GM19463 (cell line): ENCODE data around the gene RUNDC3A.
"Not testable (repeated sequence)": the region's sequence is repeated elsewhere in the genome, so short reads cannot be mapped to it uniquely, and the experiment has no call there.

Source experiments
- ATAC-seq: cut with Tn5 transposase; IDR thresholded peaks from one replicate; pipeline ENCODE4 v1.9.1; 2021; ENCODE audit warnings: mild to moderate bottlenecking, moderate library complexity; ENCODE audit not compliant: unreplicated experiment

Gene RUNDC3A

DNA sequence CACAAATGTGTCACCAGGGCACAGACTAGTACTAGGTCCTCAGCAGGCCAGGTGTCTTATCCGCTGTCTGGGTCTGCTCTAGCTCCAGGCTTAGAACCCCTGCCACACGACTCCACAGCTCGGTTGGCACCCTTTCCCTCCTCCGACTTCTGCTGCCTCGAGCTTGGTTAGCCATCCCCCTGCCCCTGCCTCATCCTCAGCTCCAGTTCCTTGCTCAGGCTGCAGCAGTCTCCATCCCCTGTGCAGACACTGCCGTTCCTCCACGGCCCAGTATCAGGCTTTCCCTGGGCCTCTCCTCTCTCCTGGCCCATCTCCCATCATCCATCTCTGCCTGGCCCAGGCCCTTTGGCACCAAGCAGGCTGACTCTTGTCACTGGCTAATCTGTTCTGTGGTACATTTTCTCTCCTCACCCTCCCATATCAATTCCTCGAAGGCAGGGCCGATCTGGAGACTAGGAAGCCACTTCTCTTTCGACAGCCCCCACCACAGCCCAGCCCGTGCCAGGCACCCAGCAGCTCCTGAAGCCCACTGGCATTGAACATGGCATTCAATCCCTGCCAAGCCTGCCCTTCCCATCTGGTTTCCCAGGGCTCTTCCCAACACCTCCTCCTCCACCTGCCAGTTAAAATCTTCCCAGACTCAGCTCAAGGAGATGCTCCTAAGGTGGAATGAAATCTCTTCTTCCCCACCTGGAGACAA lies 35.3 kb downstream of the RUNDC3A start:
- no peak for ATAC-seq

DNA sequence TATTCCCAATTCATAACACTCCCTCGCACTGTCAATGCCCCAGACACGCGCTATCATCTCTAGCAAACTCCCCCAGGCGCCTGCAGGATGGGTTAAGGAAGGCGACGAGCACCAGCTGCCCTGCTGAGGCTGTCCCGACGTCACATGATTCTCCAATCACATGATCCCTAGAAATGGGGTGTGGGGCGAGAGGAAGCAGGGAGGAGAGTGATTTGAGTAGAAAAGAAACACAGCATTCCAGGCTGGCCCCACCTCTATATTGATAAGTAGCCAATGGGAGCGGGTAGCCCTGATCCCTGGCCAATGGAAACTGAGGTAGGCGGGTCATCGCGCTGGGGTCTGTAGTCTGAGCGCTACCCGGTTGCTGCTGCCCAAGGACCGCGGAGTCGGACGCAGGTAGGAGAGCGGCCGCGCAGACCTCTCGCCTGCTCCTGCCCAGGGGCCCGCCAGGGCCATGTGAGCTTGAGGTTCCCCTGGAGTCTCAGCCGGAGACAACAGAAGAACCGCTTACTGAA lies 36.6 kb downstream of the RUNDC3A start, which contains the start of gene GRN:
Gene GRN (plus strand): TSS at position 364 of the 515 bp plus-strand sequence. CDS start 3,863 bp downstream, outside the sequence.
- ATAC-seq, result peak; percentile 71

DNA sequence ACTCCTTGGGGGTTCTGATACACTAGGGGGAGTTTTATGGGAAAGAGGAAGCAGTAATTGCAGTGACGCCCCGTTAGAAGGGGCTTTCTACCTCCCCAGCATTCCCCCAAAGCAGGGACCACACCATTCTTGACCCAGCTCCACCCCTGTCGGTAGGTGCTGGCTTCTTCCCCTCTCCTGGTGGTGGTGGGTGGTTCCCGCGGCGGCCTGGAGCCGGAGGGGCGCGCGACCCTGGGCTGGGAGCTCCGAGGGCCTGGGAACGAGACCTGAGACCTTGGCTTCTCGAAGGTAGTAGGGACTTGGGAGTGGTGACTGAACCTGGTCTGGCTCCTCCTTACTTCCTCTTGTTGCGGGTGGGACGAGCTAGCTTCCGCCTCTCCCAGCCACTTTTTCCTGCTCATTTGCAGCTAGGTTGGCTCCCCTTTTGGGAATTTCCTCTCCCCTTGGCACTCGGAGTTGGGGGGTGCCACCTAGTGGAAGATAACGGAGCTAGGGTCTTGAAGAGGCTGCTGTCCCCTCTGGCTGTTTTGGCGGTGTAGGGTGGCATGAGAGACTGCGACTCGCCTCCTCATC lies 37.1 kb downstream of the RUNDC3A start:
- no peak for ATAC-seq

DNA sequence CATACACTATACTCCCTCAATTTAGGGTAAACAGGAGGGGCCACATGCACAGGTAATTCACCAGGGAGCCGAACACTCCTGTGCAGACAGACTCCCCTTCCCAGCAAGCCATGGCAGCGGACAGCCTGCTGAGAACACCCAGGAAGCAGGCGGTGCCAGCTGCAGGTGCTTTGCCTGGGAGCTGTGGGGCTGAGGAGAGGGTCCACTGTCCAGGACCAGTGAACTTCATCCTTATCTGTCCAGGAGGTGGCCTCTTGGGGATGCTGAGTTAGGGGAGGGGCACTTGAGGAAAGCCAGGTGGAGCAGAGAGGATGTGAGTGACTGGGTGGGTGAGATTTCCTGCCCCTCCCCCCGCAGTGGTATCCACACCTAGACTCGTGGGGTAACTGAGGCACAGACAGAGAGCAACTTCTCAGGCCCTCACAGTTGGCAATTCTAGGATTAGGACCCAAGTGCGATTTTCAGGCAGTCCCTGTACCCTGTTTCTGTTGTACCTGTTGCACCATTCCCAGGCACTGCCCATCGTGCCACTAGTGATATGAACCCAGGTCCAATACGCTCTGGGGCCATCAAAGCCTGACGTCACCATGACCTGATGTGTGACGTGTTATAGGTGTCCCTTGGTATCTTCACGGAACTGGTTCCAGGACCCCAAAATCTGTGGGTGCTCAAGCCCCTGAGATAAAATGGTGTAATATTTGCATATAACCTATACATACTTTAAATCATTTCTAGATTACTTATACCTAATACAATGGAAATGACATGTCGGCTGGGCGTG lies 37.9 kb downstream of the RUNDC3A start:
- ATAC-seq, result no peak

DNA sequence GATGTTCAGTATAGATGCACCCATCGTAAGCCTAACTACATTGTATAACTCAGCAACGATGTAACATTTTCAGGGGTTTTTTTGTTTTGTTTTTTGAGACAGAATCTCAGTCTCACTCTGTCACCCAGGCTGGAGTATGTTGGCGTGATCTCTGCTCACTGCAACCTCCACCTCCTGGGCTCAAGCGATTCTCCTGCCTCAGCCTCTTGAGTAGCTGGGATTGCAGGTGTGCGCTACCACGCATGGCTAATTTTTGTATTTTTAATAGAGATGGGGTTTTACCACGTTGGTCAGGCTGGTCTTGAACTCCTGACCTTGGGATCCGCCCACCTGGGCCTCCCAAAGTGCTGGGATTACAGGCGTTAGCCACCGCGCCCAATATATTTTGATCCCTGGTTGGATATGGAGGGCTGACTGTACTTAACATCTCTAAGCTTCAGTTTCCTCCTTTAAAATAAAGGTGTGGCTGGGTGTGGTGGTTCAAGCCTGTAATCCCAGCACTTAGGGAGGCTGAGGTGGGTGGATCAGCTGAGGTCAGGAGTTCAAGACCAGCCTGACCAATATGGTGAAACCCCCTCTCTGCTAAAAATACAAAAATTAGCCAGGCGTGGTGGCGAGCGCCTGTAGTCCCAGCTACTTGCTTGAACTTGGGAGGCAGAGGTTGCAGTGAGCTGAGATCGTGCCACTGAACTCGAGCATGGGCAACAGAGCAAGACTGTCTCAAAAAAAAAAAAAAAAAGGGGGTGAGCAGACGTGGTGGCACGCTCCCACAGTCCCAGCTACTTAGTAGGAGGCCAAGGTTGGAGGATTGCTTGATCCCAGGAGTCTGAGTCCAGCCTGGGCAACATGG lies 39.0 kb downstream of the RUNDC3A start:
- not testable (repeated sequence) for ATAC-seq

DNA sequence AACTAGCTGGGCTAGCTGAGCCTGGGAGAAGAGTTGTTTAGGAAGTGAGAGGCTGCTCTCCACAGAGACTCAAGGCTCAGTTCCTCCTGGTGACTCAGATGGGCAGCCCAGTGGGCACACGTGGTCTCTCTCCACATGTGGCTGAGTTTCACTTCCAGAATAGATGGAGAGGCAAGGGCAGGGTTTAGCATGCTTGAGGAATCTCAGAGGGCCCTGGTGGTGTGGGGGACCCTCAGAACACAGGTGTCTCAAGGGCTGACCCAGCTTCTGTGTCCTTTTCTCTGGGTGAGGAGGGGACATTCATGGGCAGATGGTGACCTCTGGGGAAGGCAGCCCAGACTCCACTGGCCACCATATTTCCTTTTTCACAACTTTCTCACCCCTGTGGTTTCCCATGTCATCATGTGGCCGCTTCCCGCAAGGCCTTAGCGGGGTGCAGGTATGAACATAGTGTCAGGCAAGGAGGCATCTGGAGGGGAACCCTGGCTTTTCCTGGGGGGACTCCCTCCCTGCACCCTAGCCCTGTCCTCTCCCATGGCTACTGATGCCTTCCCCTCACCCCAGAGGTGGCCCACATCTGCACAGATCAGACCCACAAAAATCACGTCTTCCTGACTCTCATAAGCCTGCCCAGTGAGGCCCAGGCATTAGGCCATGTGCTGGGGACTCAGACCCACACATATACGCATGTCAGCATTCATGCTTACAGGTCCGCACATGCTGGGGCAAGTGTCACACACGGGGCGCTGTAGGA lies 40.0 kb downstream of the RUNDC3A start:
- ATAC-seq, result no peak

DNA sequence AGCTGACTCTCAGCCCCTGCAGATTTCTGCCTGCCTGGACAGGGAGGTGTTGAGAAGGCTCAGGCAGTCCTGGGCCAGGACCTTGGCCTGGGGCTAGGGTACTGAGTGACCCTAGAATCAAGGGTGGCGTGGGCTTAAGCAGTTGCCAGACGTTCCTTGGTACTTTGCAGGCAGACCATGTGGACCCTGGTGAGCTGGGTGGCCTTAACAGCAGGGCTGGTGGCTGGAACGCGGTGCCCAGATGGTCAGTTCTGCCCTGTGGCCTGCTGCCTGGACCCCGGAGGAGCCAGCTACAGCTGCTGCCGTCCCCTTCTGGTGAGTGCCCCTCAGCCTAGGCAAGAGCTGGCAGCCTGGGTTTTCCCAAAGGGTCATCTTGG lies 40.6 kb downstream of the RUNDC3A start:
- ATAC-seq, result no peak

DNA sequence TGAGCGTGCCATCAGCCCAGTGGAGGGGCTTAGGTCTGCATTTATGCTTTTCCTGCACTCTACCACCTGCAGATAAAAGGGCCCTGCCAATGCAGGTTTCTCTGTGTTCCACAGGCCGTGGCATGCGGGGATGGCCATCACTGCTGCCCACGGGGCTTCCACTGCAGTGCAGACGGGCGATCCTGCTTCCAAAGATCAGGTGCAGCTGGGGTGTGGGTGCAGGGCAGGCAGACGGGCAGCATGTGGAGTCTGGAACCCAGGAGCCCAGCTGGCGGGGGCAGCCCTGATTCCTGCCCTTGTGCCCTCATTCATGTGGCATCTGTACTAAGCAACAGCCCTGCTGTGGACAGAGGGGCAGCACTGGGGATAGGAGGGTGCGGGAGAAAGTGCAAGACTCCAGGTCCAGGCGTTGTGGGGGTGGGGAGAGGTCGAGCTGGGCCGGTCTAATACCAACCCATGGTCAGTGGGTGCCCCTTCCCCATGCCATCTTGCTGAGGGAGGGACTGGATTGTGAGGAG lies 41.2 kb downstream of the RUNDC3A start:
- no peak for ATAC-seq

DNA sequence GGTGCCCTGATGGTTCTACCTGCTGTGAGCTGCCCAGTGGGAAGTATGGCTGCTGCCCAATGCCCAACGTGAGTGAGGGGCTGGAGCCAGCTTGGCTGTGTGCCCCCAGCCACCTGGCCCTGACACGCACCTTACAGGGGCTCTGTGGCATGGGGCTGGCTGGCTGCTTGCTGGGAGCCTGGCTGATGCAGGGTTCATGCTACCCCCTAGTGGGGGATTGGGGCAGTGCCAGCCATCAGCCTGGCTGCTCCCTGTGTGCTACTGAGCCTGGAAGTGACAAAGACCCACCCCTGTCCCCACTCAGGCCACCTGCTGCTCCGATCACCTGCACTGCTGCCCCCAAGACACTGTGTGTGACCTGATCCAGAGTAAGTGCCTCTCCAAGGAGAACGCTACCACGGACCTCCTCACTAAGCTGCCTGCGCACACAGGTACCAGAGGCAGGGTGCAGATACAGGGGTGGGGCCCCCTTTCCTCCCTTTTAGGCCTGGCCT lies 42.4 kb downstream of the RUNDC3A start:
- ATAC-seq, result no peak

DNA sequence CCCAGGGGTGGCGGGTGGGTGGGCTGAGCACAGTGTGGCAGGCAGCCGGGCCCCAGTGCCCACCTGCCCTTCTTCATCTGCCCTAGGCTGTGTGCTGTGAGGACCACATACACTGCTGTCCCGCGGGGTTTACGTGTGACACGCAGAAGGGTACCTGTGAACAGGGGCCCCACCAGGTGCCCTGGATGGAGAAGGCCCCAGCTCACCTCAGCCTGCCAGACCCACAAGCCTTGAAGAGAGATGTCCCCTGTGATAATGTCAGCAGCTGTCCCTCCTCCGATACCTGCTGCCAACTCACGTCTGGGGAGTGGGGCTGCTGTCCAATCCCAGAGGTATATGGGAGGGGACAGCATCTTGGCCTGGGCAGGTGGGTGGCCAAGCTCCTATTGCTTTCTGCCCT lies 43.1 kb downstream of the RUNDC3A start:
- no peak for ATAC-seq

DNA sequence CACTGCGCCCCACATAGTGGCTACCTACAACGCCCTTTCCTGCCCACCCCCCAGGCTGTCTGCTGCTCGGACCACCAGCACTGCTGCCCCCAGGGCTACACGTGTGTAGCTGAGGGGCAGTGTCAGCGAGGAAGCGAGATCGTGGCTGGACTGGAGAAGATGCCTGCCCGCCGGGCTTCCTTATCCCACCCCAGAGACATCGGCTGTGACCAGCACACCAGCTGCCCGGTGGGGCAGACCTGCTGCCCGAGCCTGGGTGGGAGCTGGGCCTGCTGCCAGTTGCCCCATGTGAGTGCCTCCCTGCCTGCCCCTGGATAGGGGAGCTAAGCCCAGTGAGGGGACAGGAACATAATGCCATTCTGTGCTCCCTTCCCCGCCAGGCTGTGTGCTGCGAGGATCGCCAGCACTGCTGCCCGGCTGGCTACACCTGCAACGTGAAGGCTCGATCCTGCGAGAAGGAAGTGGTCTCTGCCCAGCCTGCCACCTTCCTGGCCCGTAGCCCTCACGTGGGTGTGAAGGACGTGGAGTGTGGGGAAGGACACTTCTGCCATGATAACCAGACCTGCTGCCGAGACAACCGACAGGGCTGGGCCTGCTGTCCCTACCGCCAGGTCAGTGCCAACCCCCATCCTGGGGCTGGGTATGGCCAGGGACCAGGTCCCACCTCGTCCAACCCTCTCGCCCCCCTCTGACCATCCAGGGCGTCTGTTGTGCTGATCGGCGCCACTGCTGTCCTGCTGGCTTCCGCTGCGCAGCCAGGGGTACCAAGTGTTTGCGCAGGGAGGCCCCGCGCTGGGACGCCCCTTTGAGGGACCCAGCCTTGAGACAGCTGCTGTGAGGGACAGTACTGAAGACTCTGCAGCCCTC lies 43.8 kb downstream of the RUNDC3A start:
- ATAC-seq, result no peak

DNA sequence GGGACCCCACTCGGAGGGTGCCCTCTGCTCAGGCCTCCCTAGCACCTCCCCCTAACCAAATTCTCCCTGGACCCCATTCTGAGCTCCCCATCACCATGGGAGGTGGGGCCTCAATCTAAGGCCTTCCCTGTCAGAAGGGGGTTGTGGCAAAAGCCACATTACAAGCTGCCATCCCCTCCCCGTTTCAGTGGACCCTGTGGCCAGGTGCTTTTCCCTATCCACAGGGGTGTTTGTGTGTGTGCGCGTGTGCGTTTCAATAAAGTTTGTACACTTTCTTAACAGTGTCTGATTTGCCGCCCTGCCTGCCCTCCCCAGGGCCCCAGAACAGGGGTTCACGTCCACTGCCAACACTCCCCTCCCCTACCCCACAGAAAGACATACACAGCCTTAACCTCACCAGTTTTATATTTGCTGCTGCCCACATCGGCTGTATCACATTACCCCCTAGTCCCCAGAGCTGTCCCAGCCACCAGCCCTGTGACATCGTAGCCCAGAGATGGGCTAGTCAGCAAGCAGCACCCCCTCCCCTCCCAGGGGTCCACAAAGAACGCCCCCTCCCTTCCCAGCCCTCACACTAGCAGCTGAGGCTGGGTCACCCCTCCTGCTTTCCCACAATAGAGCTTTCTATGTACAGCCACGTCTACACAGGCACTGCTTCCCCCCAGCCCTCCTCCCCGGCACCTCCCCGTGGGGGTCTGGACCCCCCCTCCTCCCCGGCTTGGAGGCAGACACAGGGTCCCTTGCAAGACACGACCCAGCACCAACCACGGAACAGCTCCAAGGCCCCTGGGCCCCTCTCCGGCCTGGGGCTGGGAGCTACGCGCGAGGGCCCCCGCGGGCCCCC lies 44.6 kb downstream of the RUNDC3A start:
- no peak for ATAC-seq

DNA sequence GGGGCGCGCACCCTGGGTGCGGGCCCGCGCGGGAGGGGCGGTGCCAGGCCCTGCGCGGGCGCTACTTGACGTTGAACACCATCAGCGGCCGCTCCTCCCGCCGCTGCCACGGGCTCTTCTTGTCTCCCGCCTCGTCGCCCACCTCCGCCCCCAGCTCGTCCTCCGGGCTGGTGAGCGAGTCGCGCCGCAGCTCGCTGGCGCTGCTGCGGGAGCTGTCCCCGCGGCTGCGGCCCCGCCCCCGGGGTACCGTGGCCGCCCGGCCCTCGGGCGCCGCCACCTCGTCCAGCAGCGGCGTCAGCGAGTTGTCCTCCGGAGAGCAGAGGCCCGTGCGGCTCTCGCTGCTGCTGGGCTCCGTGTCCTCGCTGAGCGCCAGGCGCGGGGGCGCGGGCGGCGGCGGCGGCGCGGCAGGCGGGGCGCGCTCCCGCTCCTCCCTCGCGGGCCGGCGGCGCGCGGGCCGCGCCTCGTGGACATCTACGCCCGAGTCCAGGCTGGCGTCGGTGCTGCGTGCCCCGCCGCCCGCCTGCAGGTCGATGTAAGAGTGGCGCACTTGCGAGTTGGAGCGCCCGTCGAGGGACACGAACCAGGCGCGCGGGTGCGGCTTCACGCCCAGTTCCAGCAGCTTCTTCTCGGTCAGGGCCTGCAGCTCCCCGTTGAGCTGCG lies 45.4 kb downstream of the RUNDC3A start:
- no peak for ATAC-seq

DNA sequence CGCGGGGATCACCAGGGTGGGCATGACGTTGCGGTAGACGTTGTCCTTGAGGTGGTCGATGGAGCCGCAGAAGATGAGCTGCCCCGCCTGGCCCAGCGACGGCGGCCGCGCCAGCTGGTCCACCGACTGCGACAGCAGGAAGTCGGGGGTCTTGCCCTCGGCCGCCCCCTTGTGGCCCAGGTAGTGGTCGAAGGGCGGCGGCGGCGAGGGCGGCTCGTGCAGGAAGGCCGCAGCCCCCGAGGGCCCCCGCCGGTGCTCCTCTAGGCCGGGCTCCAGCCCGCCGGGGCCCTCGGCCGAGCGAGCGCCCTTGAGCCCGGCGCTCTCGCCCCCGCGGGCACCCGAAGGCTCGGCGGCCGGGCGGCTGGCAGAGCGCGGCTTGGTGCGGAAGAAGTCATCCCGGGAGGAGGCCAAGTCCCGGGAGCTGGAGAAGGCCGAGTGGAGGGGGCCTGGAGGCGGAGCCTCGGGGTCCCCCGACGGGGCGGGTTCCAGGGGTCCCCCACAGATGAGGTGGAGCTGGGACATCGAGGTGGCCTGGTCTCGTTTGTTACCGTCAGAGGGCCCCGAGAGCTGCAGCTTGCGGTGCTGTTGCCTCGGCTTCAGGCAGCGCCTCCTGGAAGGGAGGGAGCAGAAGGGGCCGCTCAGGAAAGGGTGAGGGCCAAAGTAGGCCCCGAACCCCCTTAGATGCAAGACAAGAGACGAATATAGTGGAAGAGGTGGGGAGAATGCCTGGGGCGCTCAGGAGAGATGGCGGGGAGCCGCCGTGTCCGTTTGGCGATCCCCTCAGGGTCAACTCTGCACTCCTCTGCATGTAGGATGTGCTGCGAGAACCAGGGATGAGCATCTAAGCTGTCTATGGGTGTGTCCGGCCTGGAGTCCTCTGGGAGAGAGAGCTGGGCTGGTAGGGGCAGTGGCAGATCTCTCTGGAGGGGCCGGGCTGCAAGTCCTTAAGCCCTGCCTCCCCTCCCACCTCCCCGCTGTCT lies 46.5 kb downstream of the RUNDC3A start:
- ATAC-seq, result no peak

DNA sequence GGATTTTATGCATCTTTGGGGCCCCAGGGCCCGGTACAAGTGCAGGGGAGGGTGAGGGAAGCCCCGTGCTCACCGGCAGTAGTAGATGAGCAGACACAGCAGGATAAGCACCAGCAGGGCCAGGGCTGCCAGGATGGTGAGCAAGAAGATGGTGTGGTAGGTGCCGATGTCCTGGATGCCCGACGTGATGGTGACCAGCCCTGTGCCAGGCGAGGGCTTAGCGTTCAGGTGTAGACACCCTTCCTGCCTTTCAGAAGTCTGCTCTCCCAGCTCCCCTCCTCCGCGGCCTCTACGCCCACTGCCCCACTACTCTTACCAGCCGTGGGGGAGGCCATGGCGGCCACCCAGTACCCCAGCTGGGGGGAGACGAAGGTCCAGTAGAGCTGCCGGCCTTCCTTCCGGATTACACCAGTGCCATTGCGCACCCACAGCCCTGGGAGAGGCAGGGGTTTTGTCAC lies 47.3 kb downstream of the RUNDC3A start:
- ATAC-seq, result no peak

DNA sequence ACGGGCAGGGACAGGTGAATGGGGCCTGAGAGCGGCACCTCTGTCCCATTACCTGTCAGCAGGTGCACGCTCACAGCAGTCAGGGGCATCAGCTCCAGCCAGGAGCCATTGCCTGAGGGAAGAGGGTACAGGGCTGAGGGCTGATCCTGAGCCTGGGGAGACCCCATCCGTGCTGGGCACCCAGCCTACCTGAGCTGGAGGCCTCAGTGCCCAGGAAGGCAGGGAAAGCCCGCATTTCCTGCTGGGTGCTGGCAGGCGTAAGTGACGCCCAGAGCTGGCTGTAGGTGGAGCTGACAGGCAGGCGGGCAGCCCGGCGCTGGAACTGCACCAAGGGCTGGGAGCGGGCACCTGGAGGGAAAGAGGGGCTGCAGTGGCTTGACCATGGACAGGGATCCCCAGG lies 47.8 kb downstream of the RUNDC3A start:
- no peak for ATAC-seq
